Ramos (cell line): ENCODE data around the gene SYCE3.

ENCODE experiments used
- in situ Hi-C: fragments of 300-500 bp; cut with MboI; formaldehyde crosslinking; loops from one replicate; pipeline ENCODE4 v1.14.3; 2022; ENCODE audit warnings: low sequenced_read_pairs; ENCODE audit not compliant: unreplicated experiment

SYCE3 gene

GRCh38 chr22:50577697-50577986 lies 14.9 kb upstream of the SYCE3 start:
- in situ Hi-C loops: no loop called here

- in situ Hi-C loops: no loop called here
Observed at GRCh38 chr22:50576806-50577696, 14.3 kb upstream of the SYCE3 start.

- in situ Hi-C loops: no loop called here
Observed at GRCh38 chr22:50576070-50576469, 13.4 kb upstream of the SYCE3 start.

GRCh38 chr22:50575426-50575941 lies 12.8 kb upstream of the SYCE3 start:
- in situ Hi-C loops: no loop called here

- in situ Hi-C loops: no loop called here
Observed at GRCh38 chr22:50574383-50574755, 11.7 kb upstream of the SYCE3 start.

GRCh38 chr22:50573491-50574382 lies 11.0 kb upstream of the SYCE3 start:
- in situ Hi-C loops: no loop called here

GRCh38 chr22:50572965-50573364 lies 10.2 kb upstream of the SYCE3 start:
- in situ Hi-C loops: no loop called here

- in situ Hi-C loops: no loop called here
Observed at GRCh38 chr22:50571264-50572175, 8.8 kb upstream of the SYCE3 start.

GRCh38 chr22:50570861-50571260 lies 8.1 kb upstream of the SYCE3 start:
- in situ Hi-C loops: no loop called here

- in situ Hi-C loops: no loop called here
Observed at GRCh38 chr22:50569896-50570535, 7.3 kb upstream of the SYCE3 start.

GRCh38 chr22:50569041-50569459 lies 6.3 kb upstream of the SYCE3 start:
- in situ Hi-C loops: no loop called here

- in situ Hi-C loops: no loop called here
Observed at GRCh38 chr22:50568626-50569025, 5.9 kb upstream of the SYCE3 start.

- in situ Hi-C loops: no loop called here
Observed at GRCh38 chr22:50567721-50568252, 5.1 kb upstream of the SYCE3 start.

GRCh38 chr22:50564289-50564688 lies 1.6 kb upstream of the SYCE3 start:
- in situ Hi-C loops: no loop called here

GRCh38 chr22:50563413-50564160 lies 868 bp upstream of the SYCE3 start:
- in situ Hi-C loops: no loop called here

GRCh38 chr22:50561401-50562358 lies 1.0 kb downstream of the SYCE3 start:
- in situ Hi-C loops: no loop called here

GRCh38 chr22:50560034-50560433 lies 2.7 kb downstream of the SYCE3 start:
- in situ Hi-C loops: no loop called here

GRCh38 chr22:50556703-50557102 lies 6.0 kb downstream of the SYCE3 start:
- in situ Hi-C loops: no loop called here
